HG03064 (cell line): ENCODE measurements around the gene B4GALT1.
"Not testable (repeated sequence)": the region's sequence is repeated elsewhere in the genome, so short reads cannot be mapped to it uniquely, and the experiment has no call there.

ENCODE experiments used
- ATAC-seq: cut with Tn5 transposase; IDR thresholded peaks from one replicate; pipeline ENCODE4 v1.9.1; 2021; ENCODE audit warnings: low read depth; ENCODE audit not compliant: unreplicated experiment

Gene B4GALT1

GRCh38 chr9:33185406-33185805 lies 18.3 kb upstream of the B4GALT1 start:
- ATAC-seq, result no peak

DNA sequence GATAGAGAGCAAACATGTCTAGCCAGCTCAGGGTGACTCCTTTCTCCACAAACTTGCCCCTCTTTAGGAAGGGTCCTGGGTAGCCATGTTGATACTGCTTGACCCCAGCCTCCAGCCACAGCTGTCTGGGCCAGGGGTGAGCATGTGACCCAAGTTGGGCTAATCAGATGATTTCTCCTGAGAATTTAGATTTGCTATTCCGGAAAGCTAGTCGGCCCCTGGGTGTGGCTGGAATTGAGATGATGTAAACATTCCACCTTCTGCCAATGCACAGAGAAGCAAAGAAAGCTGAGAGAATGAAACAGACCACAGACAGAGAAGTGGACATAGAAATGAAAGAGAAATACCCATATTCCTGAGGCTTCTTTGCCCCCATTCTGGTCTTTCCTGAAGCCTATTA lies 17.8 kb upstream of the B4GALT1 start:
- ATAC-seq, result no peak

- ATAC-seq, result no peak
Measured at GRCh38 chr9:33182519-33182918, 15.4 kb upstream of the B4GALT1 start.

DNA sequence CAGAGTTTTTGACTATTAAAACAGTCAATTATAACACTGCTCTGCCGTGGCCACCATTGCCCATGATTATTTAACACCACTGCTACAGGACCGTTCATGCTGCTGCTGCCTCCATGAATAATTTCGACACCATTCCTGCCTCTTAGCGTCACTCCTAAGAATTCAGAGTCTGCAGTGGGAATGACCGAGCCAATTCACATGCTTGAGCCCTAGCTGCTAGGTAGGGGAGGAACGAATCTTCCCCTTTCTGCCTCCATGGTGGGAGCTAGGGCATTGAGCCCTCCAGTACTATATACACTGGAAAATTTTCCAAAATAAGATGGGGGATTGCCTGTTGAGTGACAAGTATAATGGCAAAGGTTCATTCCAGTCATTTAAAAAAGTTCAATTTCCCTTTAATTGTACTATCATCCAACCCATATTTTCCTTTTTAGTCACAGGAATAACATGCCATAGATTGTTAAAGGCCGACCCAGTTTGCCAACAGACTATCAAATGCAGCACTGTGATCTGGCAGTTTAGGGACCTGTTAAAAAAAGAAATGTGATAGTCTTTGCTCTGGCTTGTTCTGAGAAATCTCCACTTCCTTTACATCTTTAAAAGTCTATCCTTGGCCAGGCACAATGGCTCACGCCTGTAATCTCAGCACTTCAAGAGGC lies 13.5 kb upstream of the B4GALT1 start:
- ATAC-seq, result no peak

GRCh38 chr9:33178972-33179697 lies 12.0 kb upstream of the B4GALT1 start:
- no peak for ATAC-seq

GRCh38 chr9:33177639-33178038 lies 10.5 kb upstream of the B4GALT1 start:
- ATAC-seq, result peak; percentile 93

DNA sequence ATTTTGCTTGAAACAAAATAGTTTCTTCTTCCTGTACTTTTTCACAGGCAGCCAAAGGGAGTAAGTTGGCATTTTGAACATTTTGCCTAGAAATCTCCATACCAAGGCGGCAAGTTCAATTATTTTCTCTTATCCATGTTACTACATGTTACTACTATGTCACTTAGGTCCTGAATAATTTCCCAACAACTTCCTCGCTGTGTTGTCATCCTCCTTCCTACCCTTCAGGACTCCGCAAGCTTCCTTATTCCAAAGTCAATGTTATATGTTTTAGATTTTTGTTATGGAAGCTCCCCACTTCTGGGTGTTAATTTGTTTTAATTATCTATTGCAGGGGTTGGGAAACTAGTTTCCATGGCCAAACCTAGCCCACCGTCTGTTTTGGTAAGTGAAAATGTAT lies 9.9 kb upstream of the B4GALT1 start:
- ATAC-seq, result no peak

DNA sequence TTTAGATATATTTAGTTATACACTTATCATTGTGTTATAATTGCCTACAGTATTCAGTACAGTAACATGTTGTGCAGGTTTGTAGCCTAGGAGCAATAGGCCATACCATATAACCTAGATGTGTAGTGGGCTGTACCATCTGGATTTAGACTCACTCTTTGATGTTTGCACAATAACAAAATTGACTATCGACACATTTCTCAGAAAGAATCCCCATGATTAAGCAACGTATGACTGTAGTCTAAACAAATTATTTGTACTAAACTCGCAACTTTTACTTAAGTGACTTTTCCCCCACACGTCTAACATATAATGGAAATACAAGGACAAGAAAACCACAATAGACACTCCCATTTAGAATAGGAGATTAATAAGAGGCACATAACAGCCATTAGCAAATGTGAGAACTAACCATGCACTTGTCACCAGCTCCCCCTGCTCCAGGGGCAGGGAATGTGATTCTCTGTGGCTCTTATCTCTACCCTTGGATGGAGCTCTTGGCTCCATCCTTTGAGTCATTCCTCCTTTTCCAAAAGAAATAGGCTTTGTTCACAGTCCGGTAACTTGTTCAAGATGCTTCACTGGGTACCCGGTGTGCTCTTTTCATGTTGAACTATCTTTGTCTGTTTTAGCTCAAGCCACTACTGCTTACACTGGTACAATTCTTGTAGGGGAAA lies 8.7 kb upstream of the B4GALT1 start:
- ATAC-seq, result no peak

GRCh38 chr9:33172256-33173238 lies 5.4 kb upstream of the B4GALT1 start:
- ATAC-seq, result no peak

DNA sequence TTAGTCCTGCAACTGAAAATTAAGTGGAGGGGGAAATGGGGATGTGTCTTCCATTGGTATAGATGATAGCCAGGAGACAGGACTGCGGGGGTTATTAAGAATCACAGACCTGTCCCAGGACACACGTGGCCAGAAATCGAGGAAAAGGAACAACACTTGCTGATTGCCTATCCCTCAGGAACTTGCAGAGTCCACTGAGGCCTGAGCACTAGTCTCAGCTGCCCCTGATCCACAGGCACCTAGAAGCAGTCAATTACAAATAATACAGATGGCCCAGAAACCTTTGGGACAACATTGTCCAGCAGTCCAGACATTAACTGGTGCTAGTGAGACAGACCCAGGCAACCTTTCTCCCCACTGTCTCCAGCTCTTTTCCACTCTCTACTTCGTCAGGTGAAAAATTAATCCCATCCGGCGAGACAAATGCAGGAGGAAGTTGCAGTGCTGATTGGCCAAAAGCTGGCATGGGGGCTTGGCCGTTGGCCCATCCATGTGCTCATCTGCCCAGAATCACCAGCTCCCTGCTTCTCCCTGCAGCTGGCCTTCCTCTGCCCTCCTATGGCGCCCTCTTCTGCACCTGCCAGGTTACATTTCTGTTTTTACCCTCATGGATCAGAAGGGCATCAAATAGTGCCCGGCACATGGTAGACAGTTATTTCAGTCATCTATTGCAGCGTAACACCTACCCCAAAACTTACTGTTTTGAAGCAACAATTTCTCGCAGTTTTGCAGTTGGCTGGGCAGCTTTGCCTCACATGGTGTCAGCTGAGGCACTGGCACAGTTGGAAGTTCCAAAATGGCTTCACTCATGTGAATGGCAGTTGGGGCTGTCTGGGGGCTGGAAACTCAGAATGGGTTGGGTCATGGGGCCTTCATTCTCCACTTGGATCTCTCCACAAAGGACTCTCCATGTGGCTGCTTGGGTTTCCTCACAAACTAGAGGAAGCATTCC lies 3.6 kb upstream of the B4GALT1 start:
- ATAC-seq, result no peak

GRCh38 chr9:33168941-33169544 lies 1.9 kb upstream of the B4GALT1 start:
- no peak for ATAC-seq

GRCh38 chr9:33167972-33168461 lies 881 bp upstream of the B4GALT1 start:
- no peak for ATAC-seq

DNA sequence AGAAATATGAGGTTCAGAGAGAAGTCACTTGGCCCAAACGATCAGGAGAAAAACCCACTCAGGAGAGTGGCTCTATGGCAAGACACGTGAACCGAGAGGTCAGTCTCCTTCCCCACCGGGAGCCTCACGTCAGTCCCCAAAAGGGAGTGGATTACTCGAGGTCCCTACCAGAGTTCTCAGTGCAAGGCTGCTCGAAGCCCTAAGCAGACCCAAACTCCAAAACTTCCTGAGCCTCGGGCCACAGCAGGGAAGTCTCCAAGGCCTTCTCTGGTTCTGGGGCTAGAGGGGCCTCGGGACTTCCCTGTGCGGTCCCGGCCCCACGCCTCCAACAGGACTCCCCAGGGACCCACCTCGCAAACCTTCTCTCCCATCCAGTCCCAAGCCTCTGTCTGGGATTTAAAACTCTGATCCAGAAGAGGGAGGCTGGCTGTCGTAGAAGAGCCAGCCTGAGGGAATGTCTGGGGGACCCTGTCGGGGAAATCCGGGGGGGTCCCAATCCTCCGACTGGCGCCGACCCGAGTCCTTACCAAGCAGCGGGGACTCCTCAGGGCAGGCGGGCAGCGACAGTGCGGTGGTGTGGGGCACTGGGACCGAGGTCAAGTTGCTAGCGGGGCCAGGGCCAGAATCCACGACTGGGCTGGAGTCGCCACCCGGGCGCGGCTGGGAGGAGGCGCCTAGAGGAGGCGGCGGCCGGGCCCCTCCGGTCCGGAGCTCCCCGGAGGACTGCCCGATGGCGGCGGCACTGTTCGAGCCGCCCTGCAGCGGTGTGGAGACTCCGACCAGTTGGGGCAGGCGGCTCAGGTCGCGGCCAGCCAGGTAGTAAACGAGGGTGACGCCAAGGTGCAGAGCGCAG lies 679 bp downstream of the B4GALT1 start:
- ATAC-seq, result peak; percentile 0

- no peak for ATAC-seq
Measured at GRCh38 chr9:33165263-33166151, 1.6 kb downstream of the B4GALT1 start.

DNA sequence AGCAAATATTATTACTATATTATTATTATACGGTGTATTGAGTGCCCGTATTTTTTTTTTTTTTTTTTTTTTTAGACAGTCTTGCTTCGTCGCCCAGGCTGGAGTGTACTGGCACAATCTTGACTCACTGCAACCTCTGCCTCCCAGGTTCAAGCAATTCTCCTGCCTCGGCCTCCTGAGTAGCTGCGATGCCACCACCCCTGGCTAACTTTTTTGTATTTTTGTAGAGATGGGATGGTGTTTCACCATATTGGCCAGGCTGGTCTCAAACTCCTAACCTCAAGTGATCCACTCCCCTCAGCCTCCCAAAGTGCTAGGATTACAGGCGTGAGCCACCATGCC lies 2.2 kb downstream of the B4GALT1 start:
- ATAC-seq, result not testable (repeated sequence)

DNA sequence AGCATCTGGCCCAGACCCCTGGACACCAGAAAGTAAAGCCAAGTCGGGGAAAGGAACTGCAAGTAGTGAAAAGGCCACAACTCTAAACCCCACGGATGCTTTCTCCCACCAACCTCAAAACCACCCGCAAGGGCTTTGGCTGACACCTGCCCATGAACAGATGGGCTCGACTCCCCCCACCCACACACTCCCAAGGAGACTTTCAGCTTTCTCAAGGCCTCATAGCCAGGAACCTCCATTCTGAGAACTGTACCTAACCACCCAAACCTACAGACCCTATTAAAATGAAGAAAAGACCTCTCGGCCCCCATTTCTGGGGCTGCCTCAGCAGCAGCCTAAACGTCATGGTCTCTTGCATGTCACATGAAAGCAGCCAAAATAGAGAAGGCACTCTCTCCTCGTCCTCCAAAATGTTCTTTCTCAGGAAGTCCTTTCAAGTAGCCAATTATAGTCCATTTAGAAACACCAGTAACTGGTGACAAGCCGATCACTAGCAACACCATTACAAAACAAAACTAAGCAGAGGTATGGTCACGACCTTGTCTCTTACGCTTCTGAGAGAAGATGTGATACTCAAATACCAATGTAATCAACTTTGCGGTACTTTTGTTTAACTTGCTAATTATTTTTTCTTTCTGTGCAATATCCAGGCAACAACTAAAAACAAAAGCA lies 2.9 kb downstream of the B4GALT1 start:
- no peak for ATAC-seq
